Coronary artery (tissue), 2 donors: ENCODE measurements around the gene IGFBP1.

ENCODE experiments used
- DNase-seq: peaks from one replicate; pipeline ENCODE4 v3.0.0-alpha.2; 2017; ENCODE audit warnings: low spot score
- H3K27ac ChIP-seq, 2 donors: fragments of 200-600 bp; sonication (generic); one replicate each; pipeline ENCODE4 v1.5.1; 2016 to 2019
- H3K4me3 ChIP-seq: fragments of 200-600 bp; sonication (generic); 2 replicates; pipeline ENCODE4 v1.5.1; 2016; ENCODE audit warnings: mild to moderate bottlenecking, moderate library complexity
- TF ChIP-seq, protein P1 (sequence below): fragments of 200-600 bp; sonication (generic); IDR thresholded peaks from one replicate; pipeline ENCODE4 v1.5.1; 2019; ENCODE audit warnings: antibody characterized with exemption

The IGFBP1 gene

GRCh38 chr7:45898222-45898621 lies 9.9 kb downstream of the IGFBP1 start:
- DNase-seq = no peak
- H3K4me3 ChIP-seq = no peak overlapping the region
- H3K27ac ChIP-seq = no peak overlapping the region
- TF ChIP-seq, protein P1, sequence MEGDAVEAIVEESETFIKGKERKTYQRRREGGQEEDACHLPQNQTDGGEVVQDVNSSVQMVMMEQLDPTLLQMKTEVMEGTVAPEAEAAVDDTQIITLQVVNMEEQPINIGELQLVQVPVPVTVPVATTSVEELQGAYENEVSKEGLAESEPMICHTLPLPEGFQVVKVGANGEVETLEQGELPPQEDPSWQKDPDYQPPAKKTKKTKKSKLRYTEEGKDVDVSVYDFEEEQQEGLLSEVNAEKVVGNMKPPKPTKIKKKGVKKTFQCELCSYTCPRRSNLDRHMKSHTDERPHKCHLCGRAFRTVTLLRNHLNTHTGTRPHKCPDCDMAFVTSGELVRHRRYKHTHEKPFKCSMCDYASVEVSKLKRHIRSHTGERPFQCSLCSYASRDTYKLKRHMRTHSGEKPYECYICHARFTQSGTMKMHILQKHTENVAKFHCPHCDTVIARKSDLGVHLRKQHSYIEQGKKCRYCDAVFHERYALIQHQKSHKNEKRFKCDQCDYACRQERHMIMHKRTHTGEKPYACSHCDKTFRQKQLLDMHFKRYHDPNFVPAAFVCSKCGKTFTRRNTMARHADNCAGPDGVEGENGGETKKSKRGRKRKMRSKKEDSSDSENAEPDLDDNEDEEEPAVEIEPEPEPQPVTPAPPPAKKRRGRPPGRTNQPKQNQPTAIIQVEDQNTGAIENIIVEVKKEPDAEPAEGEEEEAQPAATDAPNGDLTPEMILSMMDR = no peak

DNA sequence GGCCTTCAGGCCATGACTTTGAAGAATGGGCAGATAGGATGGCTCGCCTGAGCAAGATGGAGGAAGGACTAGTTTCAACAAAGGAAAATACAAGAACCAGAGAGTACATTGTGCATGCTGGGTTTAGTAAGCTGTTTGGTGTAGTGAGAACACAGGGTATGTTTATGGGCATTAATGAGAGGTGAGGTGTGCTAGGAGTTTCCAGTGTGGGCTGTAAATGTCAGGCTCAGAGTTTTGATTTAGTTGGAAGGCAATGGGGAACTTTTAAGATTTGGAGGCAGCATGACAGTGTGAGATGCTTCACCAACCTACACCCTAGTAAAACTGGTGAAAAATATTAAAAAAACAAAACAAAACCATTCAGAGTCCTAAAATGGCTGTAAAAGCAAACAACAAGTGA lies 13.3 kb downstream of the IGFBP1 start:
- Histone ChIP-seq H3K4me3 (no peak overlapping the region), H3K27ac (no peak overlapping the region)
- TF ChIP-seq, protein P1 = no peak
- no peak for DNase-seq

DNA sequence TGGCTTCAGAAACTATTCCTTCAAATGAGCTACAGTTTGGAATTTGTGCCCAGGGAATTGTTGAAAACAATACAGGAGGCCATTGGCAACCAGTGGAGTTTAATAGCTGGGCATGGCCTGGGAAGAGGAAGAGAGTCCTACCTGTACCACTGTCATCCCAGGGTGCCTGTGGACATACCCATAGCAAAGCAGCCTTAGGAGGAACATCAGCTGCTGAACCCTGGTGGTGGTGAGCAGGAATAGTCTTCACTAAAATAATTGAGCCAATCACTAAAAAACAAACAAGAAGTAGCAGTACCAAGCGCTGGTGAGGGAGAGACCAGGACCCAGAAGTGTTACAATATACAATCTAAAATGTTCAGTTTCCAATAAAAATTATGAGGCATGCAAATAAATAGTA lies 14.5 kb downstream of the IGFBP1 start:
- no peak overlapping the region for H3K4me3 ChIP-seq
- no peak overlapping the region for H3K27ac ChIP-seq
- DNase-seq = no peak
- TF ChIP-seq, protein P1 = no peak

DNA sequence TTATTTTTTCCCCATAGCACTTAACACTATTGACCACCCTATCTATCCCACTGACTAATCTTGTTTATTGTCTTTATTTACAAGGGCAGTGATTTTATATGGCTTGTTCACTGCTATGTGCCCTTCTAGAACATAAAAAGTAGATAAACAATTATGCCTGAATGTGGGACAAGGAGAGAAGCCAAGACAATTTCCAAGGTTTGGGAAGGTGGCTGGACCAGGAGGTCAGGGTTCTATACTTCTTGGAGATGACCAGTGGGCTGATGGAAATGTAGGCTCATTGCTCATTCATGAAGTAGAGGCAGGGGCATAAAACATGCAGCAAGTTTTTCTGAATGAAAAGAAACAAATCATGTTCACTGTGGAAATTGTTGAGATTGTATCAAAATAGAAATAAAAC lies 21.3 kb downstream of the IGFBP1 start:
- TF ChIP-seq, protein P1 = no peak

GRCh38 chr7:45910855-45911254 lies 22.6 kb downstream of the IGFBP1 start:
- no peak overlapping the region for H3K4me3 ChIP-seq
- TF ChIP-seq, protein P1 = no peak
- no peak for DNase-seq
- H3K27ac ChIP-seq = no peak overlapping the region

More for the DNA sequence above, 21.3 kb downstream of the IGFBP1 start:
- no peak for DNase-seq
- Histone ChIP-seq H3K27ac (no peak overlapping the region), H3K4me3 (no peak overlapping the region)

DNA sequence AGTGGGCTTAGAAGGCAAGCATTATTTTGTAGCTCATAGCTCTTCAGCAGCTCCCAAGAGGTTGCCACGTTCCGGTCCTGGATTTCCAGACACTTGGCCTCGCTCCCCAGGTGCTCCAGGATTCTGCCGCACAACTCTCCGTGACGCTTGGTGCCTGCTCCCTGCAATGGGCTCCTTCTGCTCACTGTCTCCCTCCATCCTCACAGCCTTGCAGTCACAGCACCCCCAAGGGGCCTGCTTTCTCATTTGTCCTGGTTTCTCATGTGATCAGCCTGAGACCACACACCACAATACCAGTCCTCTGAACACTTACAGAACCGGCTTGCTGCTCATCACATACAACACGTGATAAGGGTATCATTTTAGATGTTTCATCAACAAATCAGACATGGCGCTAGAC lies 23.0 kb downstream of the IGFBP1 start:
- H3K4me3 ChIP-seq = no peak overlapping the region
- DNase-seq = no peak
- TF ChIP-seq, protein P1 = no peak
- H3K27ac ChIP-seq = no peak overlapping the region

- Histone ChIP-seq H3K27ac (no peak overlapping the region), H3K4me3 (no peak overlapping the region)
- TF ChIP-seq, protein P1 = no peak
- no peak for DNase-seq
These were observed 24.7 kb downstream of the IGFBP1 start for GRCh38 chr7:45912972-45913371.
